Measurements from ENCODE around the gene AMBP. TPM values are rescaled to one million over a fixed set of nuclear protein-coding genes. Genes with fewer than 3 reads are reported as not detected.
"Not testable (repeated sequence)": the region's sequence is repeated elsewhere in the genome, so short reads cannot be mapped to it uniquely, and the experiment has no call there.

AMBP gene
- total RNA-seq, 1 experiment from 2014 or later, result 0.55 TPM

GRCh38 chr9:114048533-114049415 is 29.3 kb downstream of the AMBP start:
- Histone ChIP-seq H3K4me3 (no peak overlapping the region), H3K27me3 (no peaks in the 10 kb centered on the region), H3K36me3 (peaks cover 33% of the 10 kb centered on the region), H3K4me1 (no peaks in the 10 kb centered on the region), H3K27ac (no peak overlapping the region), H3K9me3 (replicated peaks) (no peaks in the 10 kb centered on the region)
- no peak for DNase-seq

GRCh38 chr9:114047717-114048116 is 30.4 kb downstream of the AMBP start:
- Histone ChIP-seq H3K27me3 (no peaks in the 10 kb centered on the region), H3K9me3 (replicated peaks) (no peaks in the 10 kb centered on the region), H3K4me1 (no peaks in the 10 kb centered on the region), H3K4me3 (no peak overlapping the region), H3K27ac (no peak overlapping the region), H3K36me3 (peaks cover 33% of the 10 kb centered on the region)
- no peak for DNase-seq

GRCh38 chr9:114046875-114047274 is 31.2 kb downstream of the AMBP start:
- Histone ChIP-seq H3K36me3 (peaks cover 28% of the 10 kb centered on the region), H3K27me3 (no peaks in the 10 kb centered on the region), H3K4me1 (no peaks in the 10 kb centered on the region), H3K9me3 (replicated peaks) (no peaks in the 10 kb centered on the region), H3K27ac (no peak overlapping the region), H3K4me3 (no peak overlapping the region)
- DNase-seq, result no peak

- Histone ChIP-seq H3K4me3 (no peak overlapping the region), H3K27ac (no peak overlapping the region), H3K9me3 (replicated peaks) (no peaks in the 10 kb centered on the region), H3K4me1 (no peaks in the 10 kb centered on the region), H3K27me3 (no peaks in the 10 kb centered on the region), H3K36me3 (peaks cover 28% of the 10 kb centered on the region)
- no peak for DNase-seq
Measured at GRCh38 chr9:114046237-114046755, 31.8 kb downstream of the AMBP start.

GRCh38 chr9:114043660-114044059 is 34.4 kb downstream of the AMBP start:
- DNase-seq; H3K27ac ChIP-seq; H3K4me3 ChIP-seq; H3K9me3 ChIP-seq (replicated peaks); H3K4me1 ChIP-seq; H3K27me3 ChIP-seq: not testable (repeated sequence)
- peaks cover 26% of the 10 kb centered on the region for H3K36me3 ChIP-seq

- H3K27ac ChIP-seq, result no peak overlapping the region
- H3K4me3 ChIP-seq, result no peak overlapping the region
- H3K9me3 ChIP-seq (replicated peaks), result no peaks in the 10 kb centered on the region
- no peaks in the 10 kb centered on the region for H3K27me3 ChIP-seq
- peaks cover 28% of the 10 kb centered on the region for H3K36me3 ChIP-seq
- DNase-seq, result no peak
- H3K4me1 ChIP-seq, result no peaks in the 10 kb centered on the region
Measured at GRCh38 chr9:114039484-114039883, 38.6 kb downstream of the AMBP start.

- Histone ChIP-seq H3K4me1 (no peaks in the 10 kb centered on the region), H3K36me3 (peaks cover 28% of the 10 kb centered on the region), H3K4me3 (no peak overlapping the region), H3K27ac (no peak overlapping the region), H3K9me3 (replicated peaks) (no peaks in the 10 kb centered on the region), H3K27me3 (no peaks in the 10 kb centered on the region)
- DNase-seq, result peak in 1 of 2 experiments; percentile 1
Measured at GRCh38 chr9:114038724-114039313, 39.3 kb downstream of the AMBP start.

- Histone ChIP-seq H3K9me3 (replicated peaks) (no peaks in the 10 kb centered on the region), H3K27me3 (no peaks in the 10 kb centered on the region), H3K4me3 (no peak overlapping the region), H3K36me3 (peaks cover 28% of the 10 kb centered on the region), H3K27ac (no peak overlapping the region), H3K4me1 (no peaks in the 10 kb centered on the region)
- peak in 1 of 2 experiments; percentile 1 for DNase-seq
Measured at GRCh38 chr9:114037961-114038723, 40.0 kb downstream of the AMBP start.

- H3K4me3 ChIP-seq, result no peak overlapping the region
- H3K27ac ChIP-seq, result no peak overlapping the region
- no peaks in the 10 kb centered on the region for H3K9me3 ChIP-seq (replicated peaks)
- H3K36me3 ChIP-seq, result peaks cover 28% of the 10 kb centered on the region
- DNase-seq, result no peak
- no peaks in the 10 kb centered on the region for H3K27me3 ChIP-seq
- no peaks in the 10 kb centered on the region for H3K4me1 ChIP-seq
Measured at GRCh38 chr9:114037249-114037648, 40.9 kb downstream of the AMBP start.

- H3K4me1 ChIP-seq, result no peaks in the 10 kb centered on the region
- H3K27ac ChIP-seq, result no peak overlapping the region
- no peaks in the 10 kb centered on the region for H3K27me3 ChIP-seq
- H3K36me3 ChIP-seq, result peaks cover 23% of the 10 kb centered on the region
- H3K9me3 ChIP-seq (replicated peaks), result no peaks in the 10 kb centered on the region
- no peak overlapping the region for H3K4me3 ChIP-seq
- no peak for DNase-seq
Measured at GRCh38 chr9:114035845-114036801, 42.0 kb downstream of the AMBP start.

- Histone ChIP-seq H3K27ac (no peak overlapping the region), H3K9me3 (replicated peaks) (no peaks in the 10 kb centered on the region)
- no peak for DNase-seq
Measured at GRCh38 chr9:114035221-114035844, 42.8 kb downstream of the AMBP start.

GRCh38 chr9:114034661-114035062 is 43.4 kb downstream of the AMBP start:
- Histone ChIP-seq H3K27ac (no peak overlapping the region), H3K4me1 (no peaks in the 10 kb centered on the region), H3K9me3 (replicated peaks) (no peaks in the 10 kb centered on the region), H3K36me3 (peaks cover 24% of the 10 kb centered on the region), H3K4me3 (no peak overlapping the region), H3K27me3 (no peaks in the 10 kb centered on the region)
- DNase-seq, result no peak

More at GRCh38 chr9:114035221-114035844, 42.8 kb downstream of the AMBP start:
- Histone ChIP-seq H3K27me3 (no peaks in the 10 kb centered on the region), H3K4me1 (no peaks in the 10 kb centered on the region), H3K4me3 (no peak overlapping the region), H3K36me3 (peaks cover 29% of the 10 kb centered on the region)

GRCh38 chr9:114034196-114034595 is 43.9 kb downstream of the AMBP start:
- no peak overlapping the region for H3K4me3 ChIP-seq
- no peaks in the 10 kb centered on the region for H3K4me1 ChIP-seq
- no peak for DNase-seq
- H3K9me3 ChIP-seq (replicated peaks), result no peaks in the 10 kb centered on the region
- peaks cover 23% of the 10 kb centered on the region for H3K36me3 ChIP-seq
- H3K27me3 ChIP-seq, result no peaks in the 10 kb centered on the region
- H3K27ac ChIP-seq, result no peak overlapping the region
